HG02884 (cell line): ENCODE results near the gene RMND1.
"Not testable (repeated sequence)": the region's sequence is repeated elsewhere in the genome, so short reads cannot be mapped to it uniquely, and the experiment has no call there.

Experiments
- ATAC-seq: cut with Tn5 transposase; IDR thresholded peaks from one replicate; pipeline ENCODE4 v1.9.1; 2021; ENCODE audit warnings: mild to moderate bottlenecking, moderate library complexity; ENCODE audit not compliant: unreplicated experiment

Gene RMND1

GRCh38 chr6:151388236-151388635 is 63.7 kb downstream of the RMND1 start:
- no peak for ATAC-seq

GRCh38 chr6:151387175-151387970 is 64.6 kb downstream of the RMND1 start:
- no peak for ATAC-seq

GRCh38 chr6:151385177-151385576 is 66.7 kb downstream of the RMND1 start:
- ATAC-seq, result peak; percentile 22

- no peak for ATAC-seq
These were observed 67.8 kb downstream of the RMND1 start for GRCh38 chr6:151384151-151384550.

GRCh38 chr6:151382631-151383030 is 69.3 kb downstream of the RMND1 start:
- not testable (repeated sequence) for ATAC-seq

GRCh38 chr6:151381722-151382121 is 70.2 kb downstream of the RMND1 start:
- no peak for ATAC-seq

GRCh38 chr6:151380848-151381205 is 71.1 kb downstream of the RMND1 start:
- no peak for ATAC-seq

GRCh38 chr6:151379933-151380847 is 71.7 kb downstream of the RMND1 start:
- peak; percentile 46 for ATAC-seq

- no peak for ATAC-seq
These were observed 74.8 kb downstream of the RMND1 start for GRCh38 chr6:151377095-151377494.

- ATAC-seq, result no peak
These were observed 75.5 kb downstream of the RMND1 start for GRCh38 chr6:151376440-151376839.

- no peak for ATAC-seq
These were observed 76.1 kb downstream of the RMND1 start for GRCh38 chr6:151375833-151376232.

- ATAC-seq, result no peak
These were observed 77.8 kb downstream of the RMND1 start for GRCh38 chr6:151374036-151374683.

- no peak for ATAC-seq
These were observed 79.8 kb downstream of the RMND1 start for GRCh38 chr6:151372164-151372563.

- no peak for ATAC-seq
These were observed 81.3 kb downstream of the RMND1 start for GRCh38 chr6:151370509-151371078.

GRCh38 chr6:151365233-151365632 is 86.7 kb downstream of the RMND1 start:
- no peak for ATAC-seq

- ATAC-seq, result no peak
These were observed 92.4 kb downstream of the RMND1 start for GRCh38 chr6:151359486-151359885.

- no peak for ATAC-seq
These were observed 93.5 kb downstream of the RMND1 start for GRCh38 chr6:151358475-151358874.

GRCh38 chr6:151357758-151358436 is 94.0 kb downstream of the RMND1 start:
- no peak for ATAC-seq

GRCh38 chr6:151356983-151357382 is 94.9 kb downstream of the RMND1 start:
- ATAC-seq, result not testable (repeated sequence)
